ENCODE data around the gene LRRC49.

- TF ChIP-seq EZH2 (IDR thresholded peaks at IDR 0.05) (no peak), POLR2AphosphoS5 (IDR thresholded peaks at IDR 0.05; ENCODE audit: borderline replicate concordance, low read depth, low read length) (no peak), FOXP2 (optimal IDR thresholded peaks at IDR 0.05; ENCODE audit: control extremely low read depth, extremely low read length, insufficient read depth) (no peak)
These were observed 157.2 kb downstream of the LRRC49 start for GRCh38 chr15:71049706-71050422.
